HUES64 (cell line): ENCODE data around the gene EHBP1L1.
"Not testable (repeated sequence)": the region's sequence is repeated elsewhere in the genome, so short reads cannot be mapped to it uniquely, and the experiment has no call there.

Experiments
- H3K27ac ChIP-seq: 2 replicates; pipeline ENCODE4 v1.7.0; 2013; ENCODE audit warnings: low read depth, low read length, inconsistent platforms
- H3K27me3 ChIP-seq: 2 replicates; pipeline ENCODE4 v1.6.1; 2013; ENCODE audit warnings: mild to moderate bottlenecking, low read length; ENCODE audit not compliant: insufficient read depth
- H3K36me3 ChIP-seq: 2 replicates; pipeline ENCODE4 v1.6.1; 2013; ENCODE audit warnings: mild to moderate bottlenecking, low read length; ENCODE audit not compliant: insufficient read depth
- H3K4me1 ChIP-seq: 2 replicates; pipeline ENCODE4 v1.6.1; 2013; ENCODE audit warnings: mild to moderate bottlenecking, low read length, moderate library complexity; ENCODE audit not compliant: insufficient read depth
- H3K4me3 ChIP-seq: 2 replicates; pipeline ENCODE4 v1.5.1; 2013; ENCODE audit warnings: mild to moderate bottlenecking, low read length, moderate library complexity
- H3K9ac ChIP-seq: 2 replicates; pipeline ENCODE4 v1.6.1; 2013; ENCODE audit warnings: mild to moderate bottlenecking, low read depth, low read length
- H3K9me3 ChIP-seq: 2 replicates; pipeline ENCODE4 v1.6.1; 2013; ENCODE audit warnings: low read depth, low read length; ENCODE audit not compliant: insufficient read depth
- WGBS: fragments of 150-250, 120-280 bp; methylation state at CpG from one replicate; pipeline ENCODE4 v1.1.7; 2013; ENCODE audit warnings: missing lambda C conversion rate; 5-methylcytosine and 5-hydroxymethylcytosine counted together

EHBP1L1 gene

GRCh38 chr11:65557280-65558001 is 18.4 kb upstream of the EHBP1L1 start:
- H3K27me3 ChIP-seq: peaks cover 34% of the 10 kb centered on the region
- H3K36me3 ChIP-seq: no peaks in the 10 kb centered on the region
- H3K9me3 ChIP-seq: no peaks in the 10 kb centered on the region
- no peak overlapping the region for H3K27ac ChIP-seq
- peak overlapping the region; percentile 57 for H3K4me3 ChIP-seq
- WGBS: 8% methylated on average over 47 of the region's 47 CpGs
- H3K9ac ChIP-seq: no peak overlapping the region
- peaks cover 26% of the 10 kb centered on the region for H3K4me1 ChIP-seq

DNA sequence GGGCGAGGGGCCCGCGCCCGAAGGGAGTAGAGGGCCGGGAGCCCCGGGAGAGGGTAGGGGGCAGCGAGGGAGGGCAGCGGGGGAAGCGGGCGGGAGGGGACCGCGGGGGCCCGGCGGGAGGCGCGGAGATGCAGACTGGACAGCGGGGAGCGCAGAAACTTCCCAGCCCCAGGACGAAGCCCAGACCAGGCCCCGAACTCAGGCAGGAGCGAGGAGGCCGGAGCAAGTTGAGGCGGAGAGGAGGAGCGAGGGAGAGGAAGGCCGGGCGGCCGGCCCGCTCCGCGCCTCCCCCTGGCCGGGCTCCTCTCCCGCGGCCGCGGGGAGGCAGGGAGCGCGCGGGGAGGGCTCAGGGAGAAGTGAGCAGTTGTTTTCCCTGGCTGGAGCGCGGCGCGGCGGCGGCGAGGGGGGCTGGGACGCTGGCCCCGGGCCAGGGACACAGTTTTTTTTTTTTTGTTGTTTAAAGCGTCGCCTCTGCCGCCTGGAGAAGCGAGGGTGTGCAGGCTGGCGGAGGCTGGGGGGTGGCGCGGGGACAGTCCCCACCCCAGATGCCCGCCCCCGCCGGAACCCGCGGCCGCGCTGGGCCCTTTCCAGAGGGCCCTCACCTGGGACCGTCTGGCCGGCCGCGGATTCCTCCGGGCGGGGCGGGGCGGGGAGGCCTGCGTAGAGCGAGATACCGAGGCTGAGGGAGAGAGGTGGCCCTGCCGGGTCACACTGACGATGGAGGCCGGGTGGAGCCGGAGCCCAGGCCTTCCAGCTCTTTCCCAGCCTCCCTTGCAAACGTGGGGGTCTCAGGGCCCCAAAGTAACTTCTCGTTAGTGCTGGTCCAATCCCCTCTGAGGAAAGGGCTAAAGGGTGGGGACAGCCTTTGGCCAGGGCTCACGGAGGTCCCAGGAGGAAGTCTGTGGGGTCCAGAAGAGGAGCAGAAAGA is 17.6 kb upstream of the EHBP1L1 start, which contains the start of gene LTBP3:
TSS of gene LTBP3 (minus strand) at position 358 of the 928 bp plus-strand sequence. CDS start 400 bp downstream, outside the sequence.
- 2% methylated on average over 79 of the region's 79 CpGs for WGBS
- peak within 1 kb of the TSS; percentile 57 for H3K4me3 ChIP-seq
- peaks cover 34% of the 10 kb centered on the region for H3K27me3 ChIP-seq
- H3K4me1 ChIP-seq: peaks cover 26% of the 10 kb centered on the region
- H3K9me3 ChIP-seq: no peaks in the 10 kb centered on the region
- H3K36me3 ChIP-seq: no peaks in the 10 kb centered on the region
- peak within 1 kb of the TSS; percentile 52 for H3K9ac ChIP-seq
- no peak within 1 kb of the TSS for H3K27ac ChIP-seq

GRCh38 chr11:65558930-65559509 is 16.8 kb upstream of the EHBP1L1 start:
- no peaks in the 10 kb centered on the region for H3K9me3 ChIP-seq
- H3K4me1 ChIP-seq: peaks cover 23% of the 10 kb centered on the region
- H3K27ac ChIP-seq: no peak overlapping the region
- 53% methylated on average over 19 of the region's 19 CpGs for WGBS
- H3K27me3 ChIP-seq: peaks cover 31% of the 10 kb centered on the region
- peak overlapping the region; percentile 57 for H3K4me3 ChIP-seq
- no peaks in the 10 kb centered on the region for H3K36me3 ChIP-seq
- peak overlapping the region; percentile 52 for H3K9ac ChIP-seq

- no peaks in the 10 kb centered on the region for H3K9me3 ChIP-seq
- peaks cover 22% of the 10 kb centered on the region for H3K4me1 ChIP-seq
- H3K9ac ChIP-seq: no peak overlapping the region
- 73% methylated on average over 5 of the region's 5 CpGs for WGBS
- no peak overlapping the region for H3K27ac ChIP-seq
- H3K4me3 ChIP-seq: no peak overlapping the region
- peaks cover 26% of the 10 kb centered on the region for H3K27me3 ChIP-seq
- no peaks in the 10 kb centered on the region for H3K36me3 ChIP-seq
Observed at GRCh38 chr11:65559535-65559934, 16.3 kb upstream of the EHBP1L1 start.

DNA sequence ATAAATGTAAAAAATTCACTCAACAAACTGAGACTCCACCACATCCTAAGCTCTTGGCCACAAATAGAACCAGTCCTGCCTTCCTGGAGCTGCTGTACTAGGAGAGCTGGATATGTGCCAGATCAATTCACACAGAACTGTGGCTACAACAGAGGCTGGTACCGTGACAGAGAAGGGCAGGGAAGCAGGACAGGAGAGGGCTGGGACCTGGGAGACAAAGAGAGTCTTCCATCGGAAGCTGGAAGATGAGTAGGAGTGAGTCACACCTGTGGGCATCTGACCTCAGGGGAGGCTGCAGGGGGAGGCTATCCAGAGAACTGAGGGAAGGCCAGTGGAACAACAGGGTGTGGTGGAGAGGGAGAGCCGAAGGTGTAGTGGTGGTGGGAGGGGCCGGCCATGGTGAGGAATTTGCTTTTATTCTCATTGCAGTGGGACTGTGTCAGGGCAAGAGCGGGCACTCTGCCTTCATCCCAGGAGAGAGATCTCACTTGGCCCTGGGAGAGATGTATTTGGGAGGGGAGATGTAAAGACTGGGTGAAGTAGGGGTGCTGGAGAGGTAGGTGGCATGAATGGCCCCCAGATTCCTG is 15.8 kb upstream of the EHBP1L1 start:
- no peak overlapping the region for H3K9ac ChIP-seq
- peak overlapping the region; percentile 16; the same call in 1 of the 2 replicates for H3K4me3 ChIP-seq
- WGBS: 45% methylated on average over 5 of the region's 5 CpGs
- H3K27me3 ChIP-seq: peaks cover 21% of the 10 kb centered on the region
- no peak overlapping the region for H3K27ac ChIP-seq
- no peaks in the 10 kb centered on the region for H3K36me3 ChIP-seq
- H3K4me1 ChIP-seq: peaks cover 22% of the 10 kb centered on the region
- no peaks in the 10 kb centered on the region for H3K9me3 ChIP-seq

DNA sequence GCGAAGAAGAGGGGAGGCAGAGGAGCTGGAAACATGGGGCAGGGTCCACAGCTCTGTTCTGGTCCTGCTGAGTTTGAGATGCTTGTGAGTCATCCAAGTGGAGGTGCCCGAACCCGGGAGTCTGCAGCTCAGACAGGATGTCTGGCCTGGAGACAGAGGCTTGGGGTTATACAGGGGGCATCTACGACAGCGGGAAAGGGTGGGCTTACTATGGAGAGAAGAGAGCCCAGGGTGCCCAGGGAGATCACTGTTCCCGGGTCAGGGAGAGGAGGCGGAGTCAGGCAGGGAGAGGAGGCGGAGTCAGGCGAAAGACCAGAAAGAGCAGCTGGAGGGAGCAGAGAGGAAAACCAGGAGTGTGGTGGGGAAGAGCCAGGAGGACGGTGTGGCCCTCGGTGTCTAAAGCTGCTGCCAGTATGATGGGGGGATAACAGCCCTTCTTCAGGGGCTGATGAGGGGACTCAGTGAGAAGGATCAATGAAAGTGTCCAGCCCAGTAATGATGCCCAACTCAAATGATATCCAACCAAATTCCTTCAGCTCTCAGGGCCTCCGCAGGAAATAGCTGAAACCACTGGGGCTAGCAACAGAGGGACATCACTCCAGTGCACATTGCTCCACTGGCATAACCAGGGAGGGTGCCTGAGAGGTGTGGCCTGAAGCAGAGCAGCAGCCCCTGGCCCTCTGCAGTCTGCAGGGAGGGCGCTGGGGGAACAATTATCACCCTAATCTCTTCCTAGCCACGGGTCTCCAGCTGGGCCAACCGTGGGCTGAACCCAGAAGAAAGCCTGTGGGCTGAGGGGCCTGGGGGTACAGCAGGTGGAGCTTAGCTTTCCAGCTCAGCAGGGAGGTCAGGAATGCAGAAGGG is 15.1 kb upstream of the EHBP1L1 start:
- H3K9me3 ChIP-seq: no peaks in the 10 kb centered on the region
- peaks cover 20% of the 10 kb centered on the region for H3K27me3 ChIP-seq
- no peaks in the 10 kb centered on the region for H3K36me3 ChIP-seq
- H3K9ac ChIP-seq: no peak overlapping the region
- 16% methylated on average over 15 of the region's 15 CpGs for WGBS
- peak overlapping the region; percentile 25 for H3K4me3 ChIP-seq
- 0 out of 2 replicates have a peak overlapping the region, but pooled peaks have one; percentile 31 for H3K27ac ChIP-seq
- peaks cover 22% of the 10 kb centered on the region for H3K4me1 ChIP-seq

DNA sequence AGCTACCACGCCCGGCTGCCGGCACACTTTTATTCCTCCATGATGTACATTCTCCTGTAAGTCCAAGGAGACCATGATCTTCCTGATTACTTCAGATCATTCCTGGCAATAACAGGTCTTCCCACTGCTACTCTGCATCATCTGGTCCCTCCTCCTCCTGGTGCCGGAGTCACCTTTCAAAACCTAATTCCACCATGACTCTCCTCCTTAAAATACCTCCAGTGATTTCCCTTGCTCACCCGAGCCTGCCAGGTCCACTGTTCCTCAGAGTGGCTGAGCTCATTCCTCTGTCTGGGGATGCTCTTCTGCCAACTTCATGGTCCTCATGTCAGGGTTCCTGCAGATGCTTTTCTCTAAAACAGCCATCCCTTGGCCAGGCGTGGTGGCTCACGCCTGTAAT is 13.8 kb upstream of the EHBP1L1 start:
- H3K36me3 ChIP-seq: no peaks in the 10 kb centered on the region
- no peak overlapping the region for H3K4me3 ChIP-seq
- peaks cover 15% of the 10 kb centered on the region for H3K27me3 ChIP-seq
- no peak overlapping the region for H3K9ac ChIP-seq
- 94% methylated on average over 7 of the region's 7 CpGs for WGBS
- H3K9me3 ChIP-seq: no peaks in the 10 kb centered on the region
- peaks cover 22% of the 10 kb centered on the region for H3K4me1 ChIP-seq
- no peak overlapping the region for H3K27ac ChIP-seq

- no peak overlapping the region for H3K9ac ChIP-seq
- no peak overlapping the region for H3K4me3 ChIP-seq
- H3K36me3 ChIP-seq: no peaks in the 10 kb centered on the region
- peaks cover 18% of the 10 kb centered on the region for H3K4me1 ChIP-seq
- peaks cover 9% of the 10 kb centered on the region for H3K27me3 ChIP-seq
- 91% methylated on average over 8 of the region's 9 CpGs for WGBS
- no peaks in the 10 kb centered on the region for H3K9me3 ChIP-seq
- H3K27ac ChIP-seq: no peak overlapping the region
Observed at GRCh38 chr11:65562788-65563187, 13.1 kb upstream of the EHBP1L1 start.

GRCh38 chr11:65563601-65564000 is 12.3 kb upstream of the EHBP1L1 start:
- no peaks in the 10 kb centered on the region for H3K9me3 ChIP-seq
- peaks cover 17% of the 10 kb centered on the region for H3K4me1 ChIP-seq
- 95% methylated on average over 4 of the region's 4 CpGs for WGBS
- H3K9ac ChIP-seq: no peak overlapping the region
- no peak overlapping the region for H3K4me3 ChIP-seq
- H3K27ac ChIP-seq: no peak overlapping the region
- H3K36me3 ChIP-seq: no peaks in the 10 kb centered on the region
- peaks cover 8% of the 10 kb centered on the region for H3K27me3 ChIP-seq

DNA sequence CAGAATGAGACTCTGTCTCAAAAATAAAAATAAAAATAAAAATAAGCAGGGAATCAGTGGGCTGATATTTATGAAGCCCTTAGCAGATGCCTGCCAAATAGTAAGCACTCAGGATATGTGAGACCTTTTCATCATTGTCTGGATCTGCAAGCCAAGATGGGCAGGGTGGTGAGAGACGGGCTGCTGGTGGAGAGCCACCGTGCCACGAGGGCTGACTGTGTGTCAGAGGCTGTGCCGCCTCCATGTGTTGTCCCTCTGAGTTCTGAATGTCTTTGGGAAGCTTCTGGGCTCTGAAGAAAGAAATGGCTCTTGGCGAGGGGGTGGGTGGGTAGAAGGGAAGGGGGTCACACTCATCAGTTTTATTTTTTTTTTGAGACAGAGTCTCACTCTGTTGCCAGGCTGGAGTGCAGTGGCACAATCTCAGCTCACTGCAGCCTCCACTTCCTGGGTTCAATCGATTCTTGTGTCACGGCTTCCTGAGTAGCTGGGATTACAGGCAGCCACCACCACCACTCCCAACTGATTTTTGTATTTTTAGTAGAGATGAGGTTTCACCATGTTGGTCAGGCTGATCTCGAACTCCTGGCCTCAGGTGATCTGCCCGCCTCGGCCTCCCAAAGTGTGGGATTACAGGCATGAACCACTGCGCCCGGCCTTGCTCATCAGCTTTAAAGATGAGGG is 10.8 kb upstream of the EHBP1L1 start:
- peaks cover 19% of the 10 kb centered on the region for H3K4me1 ChIP-seq
- not testable (repeated sequence) for H3K27ac ChIP-seq, H3K36me3 ChIP-seq, H3K9ac ChIP-seq, H3K27me3 ChIP-seq, H3K4me3 ChIP-seq, H3K9me3 ChIP-seq
- 90% methylated on average over 12 of the region's 12 CpGs for WGBS
